Measurements from ENCODE around the gene M1AP. TPM values are rescaled to one million over a fixed set of nuclear protein-coding genes. Genes with fewer than 3 reads are reported as not detected.

Gene M1AP
- total RNA-seq, 1 experiment from 2014 or later, result not detected

DNA sequence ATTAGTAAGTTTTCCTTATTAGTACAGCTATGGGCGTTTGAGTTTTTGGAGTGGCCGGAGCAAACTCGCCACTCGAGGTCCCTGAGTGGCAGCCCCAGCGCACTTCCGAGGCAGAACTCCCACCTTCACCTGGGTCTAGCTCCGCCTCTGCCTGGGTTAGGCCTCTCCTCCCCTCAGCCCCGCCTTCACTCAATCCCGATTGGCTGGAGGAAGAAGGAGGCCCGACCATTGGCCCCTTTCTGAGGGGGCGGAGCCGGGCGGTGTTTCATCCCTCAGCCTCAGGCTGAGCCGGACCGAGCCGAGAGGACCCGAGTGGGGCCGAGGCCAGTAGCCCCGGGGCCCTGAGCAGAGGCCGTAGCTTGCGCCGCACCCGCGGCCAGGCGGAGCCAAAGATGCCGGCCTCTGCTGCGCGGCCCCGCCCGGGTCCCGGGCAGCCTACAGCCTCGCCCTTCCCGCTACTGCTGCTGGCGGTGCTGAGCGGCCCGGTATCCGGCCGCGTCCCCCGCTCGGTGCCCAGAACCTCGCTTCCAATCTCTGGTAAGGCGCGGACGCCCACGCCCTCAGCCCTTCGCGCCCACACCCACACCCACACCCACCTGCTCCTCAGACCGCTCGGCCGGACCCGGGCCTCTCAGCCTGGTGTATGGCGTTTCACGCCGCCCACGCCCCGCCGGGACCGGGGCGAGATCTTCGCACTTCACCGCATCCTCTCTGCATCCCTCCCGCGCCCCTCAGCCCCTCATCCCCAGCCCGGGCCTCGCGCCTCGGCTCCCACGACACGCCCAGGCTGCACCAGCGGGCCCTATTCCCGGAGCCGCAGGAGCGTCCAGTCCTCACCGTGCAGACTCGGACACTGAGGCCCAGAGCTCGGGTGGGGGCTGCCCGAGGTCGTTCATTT is 6.1 kb upstream of the M1AP start, which contains the start of gene SEMA4F:
TSS of gene SEMA4F (plus strand) at position 263 of the 898 bp plus-strand sequence. CDS start at position 393, 130 bp downstream.
- ChIA-PET POLR2A (interaction anchor here (0.5 kb wide), 1 partner anchor 445 kb away, joined by 4 read pairs; no protein-coding TSS in a partner anchor), CTCF (no interaction called here)
- DNase-seq (ENCODE audit: low read depth, low spot score) (peak; percentile 83), ATAC-seq (peak; percentile 100)
- H3K4me3 ChIP-seq (ENCODE audit: low read depth in 2 of 2, low read length in 2 of 2), result peak within 1 kb of the TSS; percentile 61 to 77
- 0 out of 2 replicates have a peak, but pooled peaks cover 5% of the 10 kb centered on the region for H3K4me1 ChIP-seq (ENCODE audit: control insufficient read depth, insufficient read depth, low read length)
- peaks cover 2% of the 10 kb centered on the region; the same call in 1 of the 2 replicates for H3K36me3 ChIP-seq (ENCODE audit: control insufficient read depth, insufficient read depth, low read length)
- TF ChIP-seq, protein P1, sequence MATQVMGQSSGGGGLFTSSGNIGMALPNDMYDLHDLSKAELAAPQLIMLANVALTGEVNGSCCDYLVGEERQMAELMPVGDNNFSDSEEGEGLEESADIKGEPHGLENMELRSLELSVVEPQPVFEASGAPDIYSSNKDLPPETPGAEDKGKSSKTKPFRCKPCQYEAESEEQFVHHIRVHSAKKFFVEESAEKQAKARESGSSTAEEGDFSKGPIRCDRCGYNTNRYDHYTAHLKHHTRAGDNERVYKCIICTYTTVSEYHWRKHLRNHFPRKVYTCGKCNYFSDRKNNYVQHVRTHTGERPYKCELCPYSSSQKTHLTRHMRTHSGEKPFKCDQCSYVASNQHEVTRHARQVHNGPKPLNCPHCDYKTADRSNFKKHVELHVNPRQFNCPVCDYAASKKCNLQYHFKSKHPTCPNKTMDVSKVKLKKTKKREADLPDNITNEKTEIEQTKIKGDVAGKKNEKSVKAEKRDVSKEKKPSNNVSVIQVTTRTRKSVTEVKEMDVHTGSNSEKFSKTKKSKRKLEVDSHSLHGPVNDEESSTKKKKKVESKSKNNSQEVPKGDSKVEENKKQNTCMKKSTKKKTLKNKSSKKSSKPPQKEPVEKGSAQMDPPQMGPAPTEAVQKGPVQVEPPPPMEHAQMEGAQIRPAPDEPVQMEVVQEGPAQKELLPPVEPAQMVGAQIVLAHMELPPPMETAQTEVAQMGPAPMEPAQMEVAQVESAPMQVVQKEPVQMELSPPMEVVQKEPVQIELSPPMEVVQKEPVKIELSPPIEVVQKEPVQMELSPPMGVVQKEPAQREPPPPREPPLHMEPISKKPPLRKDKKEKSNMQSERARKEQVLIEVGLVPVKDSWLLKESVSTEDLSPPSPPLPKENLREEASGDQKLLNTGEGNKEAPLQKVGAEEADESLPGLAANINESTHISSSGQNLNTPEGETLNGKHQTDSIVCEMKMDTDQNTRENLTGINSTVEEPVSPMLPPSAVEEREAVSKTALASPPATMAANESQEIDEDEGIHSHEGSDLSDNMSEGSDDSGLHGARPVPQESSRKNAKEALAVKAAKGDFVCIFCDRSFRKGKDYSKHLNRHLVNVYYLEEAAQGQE (IDR thresholded peaks at IDR 0.05; ENCODE audit: insufficient read depth in 1 of 2, low read depth in 2 of 2, low read length in 1 of 2), result no peak
- no peak for TF ChIP-seq TCF7L2 (IDR thresholded peaks at IDR 0.05; ENCODE audit: low read depth, low read length)
- no peak for TF ChIP-seq POLR2AphosphoS5 (IDR thresholded peaks at IDR 0.05; ENCODE audit: low read depth, low read length)
- no peak for TF ChIP-seq SIN3A (IDR thresholded peaks at IDR 0.05; ENCODE audit: borderline replicate concordance, insufficient read depth, low read depth, low read length)
- TF ChIP-seq, protein P2, sequence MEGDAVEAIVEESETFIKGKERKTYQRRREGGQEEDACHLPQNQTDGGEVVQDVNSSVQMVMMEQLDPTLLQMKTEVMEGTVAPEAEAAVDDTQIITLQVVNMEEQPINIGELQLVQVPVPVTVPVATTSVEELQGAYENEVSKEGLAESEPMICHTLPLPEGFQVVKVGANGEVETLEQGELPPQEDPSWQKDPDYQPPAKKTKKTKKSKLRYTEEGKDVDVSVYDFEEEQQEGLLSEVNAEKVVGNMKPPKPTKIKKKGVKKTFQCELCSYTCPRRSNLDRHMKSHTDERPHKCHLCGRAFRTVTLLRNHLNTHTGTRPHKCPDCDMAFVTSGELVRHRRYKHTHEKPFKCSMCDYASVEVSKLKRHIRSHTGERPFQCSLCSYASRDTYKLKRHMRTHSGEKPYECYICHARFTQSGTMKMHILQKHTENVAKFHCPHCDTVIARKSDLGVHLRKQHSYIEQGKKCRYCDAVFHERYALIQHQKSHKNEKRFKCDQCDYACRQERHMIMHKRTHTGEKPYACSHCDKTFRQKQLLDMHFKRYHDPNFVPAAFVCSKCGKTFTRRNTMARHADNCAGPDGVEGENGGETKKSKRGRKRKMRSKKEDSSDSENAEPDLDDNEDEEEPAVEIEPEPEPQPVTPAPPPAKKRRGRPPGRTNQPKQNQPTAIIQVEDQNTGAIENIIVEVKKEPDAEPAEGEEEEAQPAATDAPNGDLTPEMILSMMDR (IDR thresholded peaks at IDR 0.05), result no peak
- H3K27me3 ChIP-seq (ENCODE audit: control insufficient read depth, insufficient read depth, low read length), result no peaks in the 10 kb centered on the region
- peak within 1 kb of the TSS; percentile 44 for H3K27ac ChIP-seq (ENCODE audit: low read length)
- H3K9me3 ChIP-seq (ENCODE audit: control insufficient read depth, insufficient read depth, low read depth, low read length), result no peaks in the 10 kb centered on the region
- BruUV-seq (replicated peaks), result no TSS peak
- intact Hi-C loops (cut with micrococcal nuclease; ENCODE audit: unreplicated experiment) (no loop called here), in situ Hi-C loops (cut with HindIII; ENCODE audit: low pct_unique_long_range_greater_than_20kb, low sequenced_read_pairs) (no loop called here)

DNA sequence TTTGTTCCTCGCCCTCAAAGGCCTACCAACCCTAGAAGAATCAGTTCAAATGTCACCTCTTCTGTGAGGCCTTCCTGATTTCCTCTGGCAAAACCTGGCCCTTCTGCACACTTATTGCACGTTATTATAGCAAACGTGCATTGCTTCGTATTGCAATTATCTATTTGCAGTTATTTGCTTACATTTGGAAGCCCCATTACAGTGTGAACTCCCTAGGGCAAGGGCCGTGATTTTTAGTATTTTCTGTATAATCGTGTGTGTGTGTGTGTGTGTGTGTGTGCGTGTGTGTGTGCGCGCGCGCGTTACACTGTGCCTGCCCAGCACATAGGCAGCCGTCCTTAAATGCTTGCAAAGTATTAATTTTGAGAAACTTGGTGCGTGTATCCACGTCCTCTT is 5.5 kb upstream of the M1AP start:
- ChIA-PET POLR2A (no interaction called here), CTCF (no interaction called here)
- ATAC-seq, result peak; percentile 44
- TF ChIP-seq, protein P1 (IDR thresholded peaks at IDR 0.05; ENCODE audit: insufficient read depth in 1 of 2, low read depth in 2 of 2, low read length in 1 of 2), result no peak
- no peak for TF ChIP-seq POLR2AphosphoS5 (IDR thresholded peaks at IDR 0.05; ENCODE audit: low read depth, low read length)
- TF ChIP-seq, protein P2 (IDR thresholded peaks at IDR 0.05), result no peak
- TF ChIP-seq SIN3A (IDR thresholded peaks at IDR 0.05; ENCODE audit: borderline replicate concordance, insufficient read depth, low read depth, low read length), result no peak
- no peak for TF ChIP-seq TCF7L2 (IDR thresholded peaks at IDR 0.05; ENCODE audit: low read depth, low read length)
- peaks cover 2% of the 10 kb centered on the region; the same call in 1 of the 2 replicates for H3K36me3 ChIP-seq (ENCODE audit: control insufficient read depth, insufficient read depth, low read length)
- BruUV-seq (replicated peaks), result no TSS peak
- intact Hi-C loops (cut with micrococcal nuclease; ENCODE audit: unreplicated experiment) (no loop called here), in situ Hi-C loops (cut with HindIII; ENCODE audit: low pct_unique_long_range_greater_than_20kb, low sequenced_read_pairs) (no loop called here)
- peak overlapping the region; percentile 61 to 77 for H3K4me3 ChIP-seq (ENCODE audit: low read depth in 2 of 2, low read length in 2 of 2)
- H3K27ac ChIP-seq (ENCODE audit: low read length), result no peak overlapping the region
- DNase-seq (ENCODE audit: low read depth, low spot score), result no peak
- H3K27me3 ChIP-seq (ENCODE audit: control insufficient read depth, insufficient read depth, low read length), result no peaks in the 10 kb centered on the region
- H3K9me3 ChIP-seq (ENCODE audit: control insufficient read depth, insufficient read depth, low read depth, low read length), result no peaks in the 10 kb centered on the region
- 0 out of 2 replicates have a peak, but pooled peaks cover 5% of the 10 kb centered on the region for H3K4me1 ChIP-seq (ENCODE audit: control insufficient read depth, insufficient read depth, low read length)

Data from Panc1 (cell line).